Thymus (tissue), 11 donors: Measurements from ENCODE around the gene TMEM223. TPM values are rescaled to one million over a fixed set of nuclear protein-coding genes. Genes with fewer than 3 reads are reported as not detected.
"Not testable (repeated sequence)": the region's sequence is repeated elsewhere in the genome, so short reads cannot be mapped to it uniquely, and the experiment has no call there.

Source experiments
- DNase-seq, 9 donors: peaks; one replicate each; pipeline ENCODE4 v3.0.0-alpha.2; 2013; ENCODE audit warnings: low spot score in 9 of 9, low read depth in 6 of 9, missing footprints in 1 of 9
- H3K27ac ChIP-seq, 2 donors: one replicate each; pipeline ENCODE4 v1.5.1; 2013; ENCODE audit warnings: control low read depth in 1 of 2, low read depth in 1 of 2, low read length in 1 of 2, mild to moderate bottlenecking in 1 of 2, moderate library complexity in 1 of 2
- H3K27me3 ChIP-seq, 2 donors: one replicate each; pipeline ENCODE4 v1.5.1; 2013; ENCODE audit warnings: low read length in 1 of 2; ENCODE audit not compliant: control insufficient read depth in 2 of 2, insufficient read depth in 1 of 2
- H3K36me3 ChIP-seq, 2 donors: one replicate each; pipeline ENCODE4 v1.5.1; 2013; ENCODE audit warnings: low read length in 1 of 2, mild to moderate bottlenecking in 1 of 2, moderate library complexity in 1 of 2; ENCODE audit not compliant: control insufficient read depth in 2 of 2, insufficient read depth in 2 of 2
- H3K4me1 ChIP-seq, 2 donors: one replicate each; pipeline ENCODE4 v1.5.1; 2013; ENCODE audit warnings: low read length in 2 of 2; ENCODE audit not compliant: control insufficient read depth in 2 of 2, insufficient read depth in 2 of 2
- H3K4me3 ChIP-seq, 2 donors: one replicate each; pipeline ENCODE4 v1.5.1; 2013; ENCODE audit warnings: low read length in 2 of 2, control low read depth in 1 of 2, mild to moderate bottlenecking in 1 of 2
- H3K9me3 ChIP-seq, 2 donors: one replicate each; pipeline ENCODE4 v1.5.1; 2013; ENCODE audit warnings: low read length in 1 of 2, mild to moderate bottlenecking in 1 of 2; ENCODE audit not compliant: control insufficient read depth in 2 of 2, insufficient read depth in 1 of 2
- WGBS: extraction: QIAGEN DNeasy Blood & Tissue Kit; methylation state at CpG from one replicate; pipeline ENCODE4 v1.1.7; 2013; 5-methylcytosine and 5-hydroxymethylcytosine counted together
- polyA plus RNA-seq: library from polyadenylated mRNA; stranded (reverse); fragments of 200-250 nt; gene quantifications from one replicate; pipeline ENCODE4 v1.2.3, GENCODE V29; 2013
- total RNA-seq: library from RNA; stranded (reverse); fragments of 120-200 nt; gene quantifications from one replicate; pipeline ENCODE4 v1.2.4, GENCODE V29; 2013
- donor health status: healthy.

The TMEM223 gene
- total and polyA plus RNA-seq, 2 donors = 18.4 to 19.9 TPM

DNA sequence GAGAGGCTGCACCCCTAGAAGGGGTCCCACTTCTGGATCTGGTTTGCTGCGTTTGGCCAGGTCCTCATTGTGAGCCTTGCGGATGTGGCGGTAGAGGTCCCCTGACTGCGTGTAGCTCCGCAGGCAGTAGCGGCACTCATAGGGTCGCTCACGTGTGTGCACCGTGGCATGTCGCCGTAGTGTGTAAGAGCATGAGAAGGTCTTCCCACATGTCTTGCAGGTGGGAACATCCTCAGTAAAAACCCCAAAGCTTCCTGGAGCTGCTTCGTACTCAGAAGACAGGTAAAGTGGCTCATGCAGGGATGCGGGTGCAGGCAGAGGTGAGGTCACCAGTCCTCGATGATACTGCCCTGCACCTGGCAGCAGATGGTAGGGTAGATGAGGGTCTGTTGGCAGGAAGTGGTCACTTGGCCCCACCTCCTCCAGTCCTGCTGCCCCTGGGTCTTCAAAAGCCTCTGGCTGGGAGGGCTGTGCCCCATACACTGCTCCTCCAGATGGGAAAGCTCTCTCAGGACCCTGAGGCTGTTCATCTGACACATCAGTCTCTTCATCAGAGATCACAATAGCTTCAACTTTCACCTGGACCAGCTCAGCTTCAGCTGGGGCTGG, 39.5 kb downstream of the TMEM223 start:
- Histone ChIP-seq H3K36me3 (peaks cover 23 to 24% of the 10 kb centered on the region in 2 donors), H3K27ac (no peak overlapping the region), H3K27me3 (no peaks in the 10 kb centered on the region), H3K9me3 (no peaks in the 10 kb centered on the region), H3K4me3 (no peak overlapping the region), H3K4me1 (peaks cover 12 to 17% of the 10 kb centered on the region in 2 donors)
- 98% methylated on average over 14 of the region's 14 CpGs for WGBS
- no peak for DNase-seq

DNA sequence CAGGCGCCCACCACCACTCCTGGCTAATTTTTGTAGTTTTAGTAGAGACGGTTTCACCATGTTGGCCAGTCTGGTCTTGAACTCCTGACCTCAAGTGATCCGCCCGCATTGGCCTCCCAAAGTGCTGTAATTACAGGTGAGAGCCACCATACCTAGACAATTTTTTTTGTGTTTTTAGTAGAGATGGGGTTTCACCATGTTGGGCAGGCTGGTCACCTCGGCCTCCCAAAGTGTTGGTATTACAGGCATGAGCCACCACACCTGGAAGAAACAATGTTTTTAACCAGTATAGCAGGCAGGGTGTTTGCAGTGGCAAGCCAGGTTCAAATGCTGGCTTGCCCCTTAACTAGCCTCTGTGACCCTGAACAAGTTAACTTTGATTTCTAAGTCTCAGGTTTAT, 41.9 kb downstream of the TMEM223 start:
- H3K4me3 ChIP-seq, H3K27me3 ChIP-seq, H3K27ac ChIP-seq, DNase-seq, H3K9me3 ChIP-seq: not testable (repeated sequence)
- Histone ChIP-seq H3K36me3 (peaks cover 23 to 28% of the 10 kb centered on the region in 2 donors), H3K4me1 (peaks cover 12 to 17% of the 10 kb centered on the region in 2 donors)
- 99% methylated on average over 5 of the region's 5 CpGs for WGBS

DNA sequence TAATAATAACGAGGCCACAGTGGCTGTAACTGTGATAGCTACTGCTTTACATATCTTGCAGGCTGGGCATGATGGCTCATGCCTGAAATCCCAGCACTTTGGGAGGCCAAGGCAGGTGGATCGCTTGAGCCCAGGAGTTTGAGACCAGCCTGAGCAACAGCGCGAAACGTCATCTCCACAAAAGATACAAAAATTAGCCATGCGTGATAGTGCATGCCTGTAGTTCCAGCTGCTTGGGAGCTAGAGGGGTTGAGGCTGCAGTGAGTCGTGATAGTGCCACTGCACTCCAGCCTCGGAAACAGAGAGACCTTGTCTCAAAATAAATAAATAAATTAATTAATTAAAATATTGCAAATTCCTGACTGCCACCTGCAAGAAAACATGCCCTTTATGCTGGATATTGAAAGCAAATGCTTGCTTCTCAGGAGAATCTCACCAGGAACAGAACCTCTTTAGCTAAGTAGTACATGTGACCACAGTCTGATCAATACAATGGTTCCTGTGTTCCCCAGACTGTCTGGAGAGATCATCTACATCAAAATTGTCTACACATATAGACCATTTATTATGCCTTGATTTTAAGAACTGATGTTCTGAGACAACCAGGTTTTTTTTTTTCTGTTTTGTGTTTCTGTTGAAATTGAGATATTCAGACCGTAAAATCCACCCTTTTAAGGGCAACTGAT, 44.2 kb downstream of the TMEM223 start:
- no peak overlapping the region for H3K4me3 ChIP-seq
- H3K27ac ChIP-seq = no peak overlapping the region
- peaks cover 0 to 3% of the 10 kb centered on the region in 2 donors for H3K4me1 ChIP-seq
- H3K9me3 ChIP-seq = no peaks in the 10 kb centered on the region
- DNase-seq = no peak
- no peaks in the 10 kb centered on the region for H3K27me3 ChIP-seq
- WGBS = 96% methylated on average over 9 of the region's 9 CpGs
- peaks cover 19 to 22% of the 10 kb centered on the region in 2 donors for H3K36me3 ChIP-seq

Other genes starting within 250 kb of the TMEM223 start
Only the 30 nearest of the 31 such genes appear.
- 1,700 TPM for gene EEF1G, start 218.1 kb downstream of the TMEM223 start, total RNA-seq
- 1,365 TPM for gene EEF1G, start 218.1 kb downstream of the TMEM223 start, polyA plus RNA-seq
- 7.8 TPM for gene TUT1, start 200.5 kb downstream of the TMEM223 start, total RNA-seq
- gene TUT1, start 200.5 kb downstream of the TMEM223 start, polyA plus RNA-seq = 25.3 TPM
- 121 TPM for gene MTA2, start 190.1 kb downstream of the TMEM223 start, total RNA-seq
- 79.3 TPM for gene MTA2, start 190.1 kb downstream of the TMEM223 start, polyA plus RNA-seq
- gene EML3, start 179.2 kb downstream of the TMEM223 start, total RNA-seq = 17.8 TPM
- gene EML3, start 179.2 kb downstream of the TMEM223 start, polyA plus RNA-seq = 99.3 TPM
- gene ROM1, start 178.7 kb downstream of the TMEM223 start, total RNA-seq = 1.7 TPM
- 7.6 TPM for gene ROM1, start 178.7 kb downstream of the TMEM223 start, polyA plus RNA-seq
- gene B3GAT3, start 170.0 kb downstream of the TMEM223 start, total RNA-seq = 29.4 TPM
- gene B3GAT3, start 170.0 kb downstream of the TMEM223 start, polyA plus RNA-seq = 72.2 TPM
- 95.9 TPM for gene GANAB, start 145.4 kb downstream of the TMEM223 start, total RNA-seq
- gene GANAB, start 145.4 kb downstream of the TMEM223 start, polyA plus RNA-seq = 98.4 TPM
- gene INTS5, start 138.7 kb downstream of the TMEM223 start, total RNA-seq = 8.6 TPM
- gene INTS5, start 138.7 kb downstream of the TMEM223 start, polyA plus RNA-seq = 8.1 TPM
- 111 TPM for gene C11orf98, start 126.8 kb downstream of the TMEM223 start, total RNA-seq
- gene C11orf98, start 126.8 kb downstream of the TMEM223 start, polyA plus RNA-seq = 152 TPM
- gene CSKMT, start 126.7 kb downstream of the TMEM223 start, total RNA-seq = 31.1 TPM
- gene CSKMT, start 126.7 kb downstream of the TMEM223 start, polyA plus RNA-seq = 64.6 TPM
- gene UQCC3, start 120.3 kb downstream of the TMEM223 start, total RNA-seq = 11.8 TPM
- 19.3 TPM for gene UQCC3, start 120.3 kb downstream of the TMEM223 start, polyA plus RNA-seq
- 4.0 TPM for gene LBHD1, start 119.7 kb downstream of the TMEM223 start, total RNA-seq
- gene LBHD1, start 119.7 kb downstream of the TMEM223 start, polyA plus RNA-seq = 14.0 TPM
- 142 TPM for gene UBXN1, start 112.9 kb downstream of the TMEM223 start, total RNA-seq
- gene UBXN1, start 112.9 kb downstream of the TMEM223 start, polyA plus RNA-seq = 191 TPM
- 0.80 TPM for gene LRRN4CL, start 102.5 kb downstream of the TMEM223 start, total RNA-seq
- gene LRRN4CL, start 102.5 kb downstream of the TMEM223 start, polyA plus RNA-seq = 0.75 TPM
- 29.3 TPM for gene BSCL2, start 84.6 kb downstream of the TMEM223 start, total RNA-seq
- gene BSCL2, start 84.6 kb downstream of the TMEM223 start, polyA plus RNA-seq = 76.6 TPM
- gene GNG3, start 84.3 kb downstream of the TMEM223 start, total RNA-seq = 0.05 TPM
- 0.41 TPM for gene GNG3, start 84.3 kb downstream of the TMEM223 start, polyA plus RNA-seq
- 7.7 TPM for gene HNRNPUL2, start 64.5 kb downstream of the TMEM223 start, total RNA-seq
- gene HNRNPUL2, start 64.5 kb downstream of the TMEM223 start, polyA plus RNA-seq = 44.7 TPM
- gene TTC9C, start 63.5 kb downstream of the TMEM223 start, total RNA-seq = 37.8 TPM
- 34.9 TPM for gene TTC9C, start 63.5 kb downstream of the TMEM223 start, polyA plus RNA-seq
- 8.9 TPM for gene ZBTB3, start 37.8 kb downstream of the TMEM223 start, total RNA-seq
- 7.7 TPM for gene ZBTB3, start 37.8 kb downstream of the TMEM223 start, polyA plus RNA-seq
- gene POLR2G, start 30.4 kb downstream of the TMEM223 start, total RNA-seq = 172 TPM
- 150 TPM for gene POLR2G, start 30.4 kb downstream of the TMEM223 start, polyA plus RNA-seq
- gene TAF6L, start 20.6 kb downstream of the TMEM223 start, total RNA-seq = 18.9 TPM
- 26.5 TPM for gene TAF6L, start 20.6 kb downstream of the TMEM223 start, polyA plus RNA-seq
- gene TMEM179B, start 4.6 kb downstream of the TMEM223 start, total RNA-seq = 36.5 TPM
- 58.2 TPM for gene TMEM179B, start 4.6 kb downstream of the TMEM223 start, polyA plus RNA-seq
- 34.4 TPM for gene NXF1, start 13.4 kb upstream of the TMEM223 start, total RNA-seq
- 186 TPM for gene NXF1, start 13.4 kb upstream of the TMEM223 start, polyA plus RNA-seq
- 30.0 TPM for gene STX5, start 40.0 kb upstream of the TMEM223 start, total RNA-seq
- gene STX5, start 40.0 kb upstream of the TMEM223 start, polyA plus RNA-seq = 31.2 TPM
- not detected for gene TEX54, start 40.8 kb upstream of the TMEM223 start, total RNA-seq
- 1.3 TPM for gene TEX54, start 40.8 kb upstream of the TMEM223 start, polyA plus RNA-seq
- gene WDR74, start 47.6 kb upstream of the TMEM223 start, total RNA-seq = 71.2 TPM
- 57.2 TPM for gene WDR74, start 47.6 kb upstream of the TMEM223 start, polyA plus RNA-seq
- gene SLC3A2, start 88.9 kb upstream of the TMEM223 start, total RNA-seq = 69.1 TPM
- gene SLC3A2, start 88.9 kb upstream of the TMEM223 start, polyA plus RNA-seq = 96.6 TPM
- not detected for gene CHRM1, start 129.4 kb upstream of the TMEM223 start, total RNA-seq
- 0.05 TPM for gene CHRM1, start 129.4 kb upstream of the TMEM223 start, polyA plus RNA-seq
- gene SLC22A6, start 193.0 kb upstream of the TMEM223 start, total RNA-seq = not detected
- gene SLC22A6, start 193.0 kb upstream of the TMEM223 start, polyA plus RNA-seq = not detected
- gene SLC22A8, start 223.8 kb upstream of the TMEM223 start, total RNA-seq = not detected
- gene SLC22A8, start 223.8 kb upstream of the TMEM223 start, polyA plus RNA-seq = 0.02 TPM